ENCODE results near the gene DCLK2. TPM values are rescaled to one million over a fixed set of nuclear protein-coding genes. Genes with fewer than 3 reads are reported as not detected.
"Not testable (repeated sequence)": the region's sequence is repeated elsewhere in the genome, so short reads cannot be mapped to it uniquely, and the experiment has no call there.

DCLK2 gene
- total RNA-seq, 3 donors from 2014 or later = 3.4 to 5.2 (median 4.0) TPM

- TF ChIP-seq POLR2A (IDR thresholded peaks at IDR 0.05) = no peak
- TF ChIP-seq POLR2AphosphoS5 (IDR thresholded peaks at IDR 0.05) = no peak
- TF ChIP-seq CTCF (IDR thresholded peaks at IDR 0.05) = no peak
- no peak overlapping the region for H3K27ac ChIP-seq
- no peaks in the 10 kb centered on the region for H3K36me3 ChIP-seq
- intact Hi-C loops (cut with DNase I; ENCODE audit: low total_unique reads) = no loop called here
- H3K9me3 ChIP-seq = no peaks in the 10 kb centered on the region
- DNase-seq (ENCODE audit: low spot score in 2 of 2) = no peak
- no peaks in the 10 kb centered on the region for H3K27me3 ChIP-seq
- H3K4me1 ChIP-seq = no peaks in the 10 kb centered on the region
- no peak overlapping the region for H3K4me3 ChIP-seq
Observed at GRCh38 chr4:150155391-150155790, 77.1 kb downstream of the DCLK2 start.

GRCh38 chr4:150156543-150156942 lies 78.3 kb downstream of the DCLK2 start:
- DNase-seq (ENCODE audit: low spot score in 2 of 2) = no peak
- Histone ChIP-seq H3K27me3 (no peaks in the 10 kb centered on the region), H3K4me1 (no peaks in the 10 kb centered on the region), H3K4me3 (no peak overlapping the region), H3K36me3 (no peaks in the 10 kb centered on the region), H3K27ac (no peak overlapping the region), H3K9me3 (no peaks in the 10 kb centered on the region)
- intact Hi-C loops (cut with DNase I; ENCODE audit: low total_unique reads) = no loop called here
- TF ChIP-seq POLR2AphosphoS5 (IDR thresholded peaks at IDR 0.05) (no peak), CTCF (IDR thresholded peaks at IDR 0.05) (no peak)

- Histone ChIP-seq H3K27me3 (no peaks in the 10 kb centered on the region), H3K4me3 (no peak overlapping the region), H3K36me3 (no peaks in the 10 kb centered on the region), H3K4me1 (no peaks in the 10 kb centered on the region), H3K27ac (no peak overlapping the region), H3K9me3 (no peaks in the 10 kb centered on the region)
- TF ChIP-seq POLR2A (IDR thresholded peaks at IDR 0.05) = no peak
- DNase-seq (ENCODE audit: low spot score in 2 of 2) = no peak
- intact Hi-C loops (cut with DNase I; ENCODE audit: low total_unique reads) = no loop called here
Observed at GRCh38 chr4:150158041-150158440, 79.8 kb downstream of the DCLK2 start.

GRCh38 chr4:150160473-150160872 lies 82.2 kb downstream of the DCLK2 start:
- Histone ChIP-seq H3K36me3 (no peaks in the 10 kb centered on the region), H3K9me3 (no peaks in the 10 kb centered on the region), H3K27me3 (no peaks in the 10 kb centered on the region), H3K4me3 (no peak overlapping the region), H3K4me1 (no peaks in the 10 kb centered on the region), H3K27ac (peak overlapping the region in 1 of 2 donors; percentile 4)
- intact Hi-C loops (cut with DNase I; ENCODE audit: low total_unique reads) = loop anchor here (10.0 kb wide), 1 partner anchor 966 kb away; no protein-coding TSS in a partner anchor
- no peak for TF ChIP-seq CTCF (IDR thresholded peaks at IDR 0.05)
- no peak for TF ChIP-seq POLR2A (IDR thresholded peaks at IDR 0.05)
- TF ChIP-seq POLR2AphosphoS5 (IDR thresholded peaks at IDR 0.05) = no peak
- no peak for DNase-seq (ENCODE audit: low spot score in 2 of 2)

- no peaks in the 10 kb centered on the region for H3K4me1 ChIP-seq
- H3K36me3 ChIP-seq = no peaks in the 10 kb centered on the region
- no peaks in the 10 kb centered on the region for H3K27me3 ChIP-seq
- intact Hi-C loops (cut with DNase I; ENCODE audit: low total_unique reads) = loop anchor here (10.0 kb wide), 1 partner anchor 966 kb away; no protein-coding TSS in a partner anchor
- H3K27ac ChIP-seq = no peak overlapping the region
- no peaks in the 10 kb centered on the region for H3K9me3 ChIP-seq
- TF ChIP-seq POLR2A (IDR thresholded peaks at IDR 0.05) (no peak), POLR2AphosphoS5 (IDR thresholded peaks at IDR 0.05) (no peak), CTCF (IDR thresholded peaks at IDR 0.05) (no peak)
- no peak overlapping the region for H3K4me3 ChIP-seq
- no peak for DNase-seq (ENCODE audit: low spot score in 2 of 2)
Observed at GRCh38 chr4:150161109-150161508, 82.9 kb downstream of the DCLK2 start.

- not testable (repeated sequence) for H3K36me3 ChIP-seq; H3K4me3 ChIP-seq; DNase-seq (ENCODE audit: low spot score in 2 of 2); H3K4me1 ChIP-seq; H3K27ac ChIP-seq; H3K9me3 ChIP-seq; H3K27me3 ChIP-seq
- intact Hi-C loops (cut with DNase I; ENCODE audit: low total_unique reads) = loop anchor here (10.0 kb wide), 1 partner anchor 967 kb away; no protein-coding TSS in a partner anchor
Observed at GRCh38 chr4:150162020-150162419, 83.8 kb downstream of the DCLK2 start.
